Mesenchymal stem cell (in vitro differentiated cells and primary cell): ENCODE measurements around the gene TMEM164.

Experiments
- DNase-seq: peaks from one replicate; pipeline ENCODE4 v3.0.0-alpha.2; 2013
- H2AFZ ChIP-seq: one replicate; pipeline ENCODE4 v1.6.1; 2013; ENCODE audit warnings: low read depth, mild to moderate bottlenecking, control low read depth, inconsistent platforms, low read length, moderate library complexity
- H2AK5ac ChIP-seq: 2 replicates; pipeline ENCODE4 v1.6.1; 2013; ENCODE audit warnings: low read length, moderate library complexity, mild to moderate bottlenecking, inconsistent platforms; ENCODE audit not compliant: severe bottlenecking
- H2BK120ac ChIP-seq: one replicate; pipeline ENCODE4 v1.6.1; 2013; ENCODE audit warnings: low read depth, mild to moderate bottlenecking, inconsistent platforms, low read length, moderate library complexity
- H2BK12ac ChIP-seq, 2 experiments: one replicate each; pipeline ENCODE4 v1.6.1; 2013; ENCODE audit warnings: inconsistent platforms in 2 of 2, low read length in 2 of 2, mild to moderate bottlenecking in 2 of 2, moderate library complexity in 2 of 2, control low read depth in 1 of 2
- H2BK15ac ChIP-seq: one replicate; pipeline ENCODE4 v1.6.1; 2013; ENCODE audit warnings: mild to moderate bottlenecking, low read depth, inconsistent platforms; ENCODE audit not compliant: poor library complexity, severe bottlenecking
- H2BK5ac ChIP-seq: 2 replicates; pipeline ENCODE4 v1.6.1; 2013; ENCODE audit warnings: low read depth, mild to moderate bottlenecking, low read length, control low read depth, inconsistent platforms; ENCODE audit not compliant: poor library complexity, severe bottlenecking
- H3K14ac ChIP-seq, 2 experiments: one replicate each; pipeline ENCODE4 v1.6.1; 2013; ENCODE audit warnings: inconsistent platforms in 2 of 2, low read length in 2 of 2, control low read depth in 1 of 2, mild to moderate bottlenecking in 1 of 2, moderate library complexity in 1 of 2
- H3K18ac ChIP-seq, 2 experiments: one replicate each; pipeline ENCODE4 v1.6.1; 2013; ENCODE audit warnings: inconsistent platforms in 2 of 2, low read length in 2 of 2, control low read depth in 1 of 2, low read depth in 1 of 2, mild to moderate bottlenecking in 1 of 2
- H3K23ac ChIP-seq, 2 experiments: one replicate each; pipeline ENCODE4 v1.6.1; 2013; ENCODE audit warnings: inconsistent platforms in 2 of 2, low read length in 2 of 2, mild to moderate bottlenecking in 2 of 2, moderate library complexity in 2 of 2, control low read depth in 1 of 2
- H3K27ac ChIP-seq: 2 replicates; pipeline ENCODE4 v1.5.1; 2013; ENCODE audit warnings: mild to moderate bottlenecking, moderate library complexity, low read length, control low read depth, inconsistent platforms; ENCODE audit not compliant: poor library complexity, severe bottlenecking
- H3K27me3 ChIP-seq, 2 experiments: 2 replicates each; pipeline versions ENCODE4 v1.6.1 to v1.7.0; 2013; ENCODE audit warnings: low read length in 2 of 2, mild to moderate bottlenecking in 2 of 2, moderate library complexity in 2 of 2, control low read depth in 1 of 2, inconsistent platforms in 1 of 2; ENCODE audit not compliant: control insufficient read depth in 1 of 2, insufficient read depth in 1 of 2
- H3K36me3 ChIP-seq, 2 experiments: 2 replicates each; pipeline versions ENCODE4 v1.6.1 to v1.7.0; 2013; ENCODE audit warnings: low read length in 2 of 2, control low read depth in 1 of 2, inconsistent platforms in 1 of 2, low read depth in 1 of 2, mild to moderate bottlenecking in 1 of 2; ENCODE audit not compliant: insufficient read depth in 2 of 2, control insufficient read depth in 1 of 2
- H3K4ac ChIP-seq, 2 experiments: one replicate each; pipeline ENCODE4 v1.6.1; 2013; ENCODE audit warnings: inconsistent platforms in 2 of 2, low read length in 2 of 2, mild to moderate bottlenecking in 2 of 2, moderate library complexity in 2 of 2, control low read depth in 1 of 2, low read depth in 1 of 2
- H3K4me1 ChIP-seq: 2 replicates; pipeline ENCODE4 v1.6.1; 2013; ENCODE audit warnings: low read depth, low read length, control low read depth; ENCODE audit not compliant: control insufficient read depth, insufficient read depth
- H3K4me2 ChIP-seq: 2 replicates; pipeline ENCODE4 v1.6.1; 2013; ENCODE audit warnings: low read length, mild to moderate bottlenecking, inconsistent platforms; ENCODE audit not compliant: poor library complexity, severe bottlenecking
- H3K4me3 ChIP-seq, 2 experiments: 2 replicates each; pipeline versions ENCODE4 v1.5.1 to v1.7.0; 2013; ENCODE audit warnings: low read length in 2 of 2, mild to moderate bottlenecking in 2 of 2, control low read depth in 1 of 2, low read depth in 1 of 2; ENCODE audit not compliant: insufficient read depth in 1 of 2
- H3K79me1 ChIP-seq: replicated peaks from 2 replicates; pipeline ENCODE4 v1.6.1; 2013; ENCODE audit warnings: mild to moderate bottlenecking, control low read depth, low read length, inconsistent platforms; ENCODE audit not compliant: poor library complexity, severe bottlenecking
- H3K9ac ChIP-seq: 2 replicates; pipeline ENCODE4 v1.7.0; 2013; ENCODE audit warnings: mild to moderate bottlenecking, low read length, moderate library complexity
- H3K9me3 ChIP-seq: 2 replicates; pipeline ENCODE4 v1.7.0; 2013; ENCODE audit warnings: mild to moderate bottlenecking, low read length; ENCODE audit not compliant: control insufficient read depth
- H4K8ac ChIP-seq: one replicate; pipeline ENCODE4 v1.6.1; 2013; ENCODE audit warnings: inconsistent platforms, mild to moderate bottlenecking, low read length, moderate library complexity
- H4K91ac ChIP-seq: one replicate; pipeline ENCODE4 v1.6.1; 2013; ENCODE audit warnings: mild to moderate bottlenecking, low read length, inconsistent platforms
- WGBS: methylation state at CpG from one replicate; pipeline ENCODE4 v1.1.7; 2013; ENCODE audit warnings: mixed read lengths; 5-methylcytosine and 5-hydroxymethylcytosine counted together

TMEM164 gene

GRCh38 chrX:110086162-110086915, 83.4 kb downstream of the TMEM164 start:
- no peaks in the 10 kb centered on the region for H3K79me1 ChIP-seq
- no peaks in the 10 kb centered on the region for H3K9me3 ChIP-seq
- H3K4ac ChIP-seq = no peak overlapping the region
- H3K27me3 ChIP-seq = peaks cover 0 to 15% of the 10 kb centered on the region in 2 experiments
- no peak overlapping the region for H4K91ac ChIP-seq
- DNase-seq = peak; percentile 74
- H4K8ac ChIP-seq = no peak overlapping the region
- H3K4me2 ChIP-seq = no peak overlapping the region
- no peak overlapping the region for H3K4me3 ChIP-seq
- no peak overlapping the region for H3K18ac ChIP-seq
- no peaks in the 10 kb centered on the region for H3K36me3 ChIP-seq
- H2AFZ ChIP-seq = no peak overlapping the region
- no peak overlapping the region for H2BK15ac ChIP-seq
- no peak overlapping the region for H2BK5ac ChIP-seq
- no peak overlapping the region for H2BK120ac ChIP-seq
- no peak overlapping the region for H2BK12ac ChIP-seq
- H3K14ac ChIP-seq = no peak overlapping the region
- peak overlapping the region; percentile 21 for H3K9ac ChIP-seq
- H3K23ac ChIP-seq = no peak overlapping the region
- no peak overlapping the region for H2AK5ac ChIP-seq
- H3K27ac ChIP-seq = peak overlapping the region; percentile 96
- peaks cover 2% of the 10 kb centered on the region for H3K4me1 ChIP-seq

- no peak overlapping the region for H3K14ac ChIP-seq
- H3K9ac ChIP-seq = peak overlapping the region; percentile 52
- no peak overlapping the region for H4K91ac ChIP-seq
- H3K23ac ChIP-seq = no peak overlapping the region
- H3K27me3 ChIP-seq = peaks cover 0 to 15% of the 10 kb centered on the region in 2 experiments
- H2BK5ac ChIP-seq = no peak overlapping the region
- H2BK12ac ChIP-seq = peak overlapping the region in 1 of 2 experiments; percentile 23
- H3K4ac ChIP-seq = no peak overlapping the region
- WGBS = 0% methylated on average over 2 of the region's 2 CpGs
- H2BK15ac ChIP-seq = no peak overlapping the region
- no peak overlapping the region for H3K4me2 ChIP-seq
- no peak overlapping the region for H2AFZ ChIP-seq
- no peak overlapping the region for H4K8ac ChIP-seq
- H3K27ac ChIP-seq = peak overlapping the region; percentile 96
- H2BK120ac ChIP-seq = peak overlapping the region; percentile 49
- peaks cover 2% of the 10 kb centered on the region for H3K4me1 ChIP-seq
- no peak overlapping the region for H2AK5ac ChIP-seq
- H3K18ac ChIP-seq = peak overlapping the region in 1 of 2 experiments; percentile 62
- no peaks in the 10 kb centered on the region for H3K36me3 ChIP-seq
- no peak overlapping the region for H3K4me3 ChIP-seq
- peak; percentile 97 for DNase-seq
- no peaks in the 10 kb centered on the region for H3K79me1 ChIP-seq
- H3K9me3 ChIP-seq = no peaks in the 10 kb centered on the region
These were observed 84.1 kb downstream of the TMEM164 start for GRCh38 chrX:110086916-110087484.

GRCh38 chrX:110087485-110088356, 84.8 kb downstream of the TMEM164 start:
- no peak overlapping the region for H3K4me2 ChIP-seq

More at GRCh38 chrX:110087485-110088356, 84.8 kb downstream of the TMEM164 start:
- Histone ChIP-seq H3K36me3 (no peaks in the 10 kb centered on the region), H3K9me3 (no peaks in the 10 kb centered on the region), H3K4me3 (peak overlapping the region in 1 of 2 experiments; percentile 63), H3K23ac (no peak overlapping the region), H3K79me1 (no peaks in the 10 kb centered on the region), H3K14ac (no peak overlapping the region), H2BK12ac (peak overlapping the region; percentile 23 to 92), H2BK5ac (no peak overlapping the region), H4K91ac (peak overlapping the region; percentile 57), H3K9ac (peak overlapping the region; percentile 52), H3K27ac (peak overlapping the region; percentile 96), H2BK15ac (no peak overlapping the region), H4K8ac (no peak overlapping the region), H2AK5ac (no peak overlapping the region), H3K27me3 (peaks cover 0 to 15% of the 10 kb centered on the region in 2 experiments), H3K18ac (peak overlapping the region; percentile 70 to 93), H2AFZ (no peak overlapping the region), H3K4ac (peak overlapping the region in 1 of 2 experiments; percentile 91), H3K4me1 (peaks cover 2% of the 10 kb centered on the region), H2BK120ac (peak overlapping the region; percentile 49)
- 0% methylated on average over 2 of the region's 4 CpGs for WGBS
- peak; percentile 94 for DNase-seq
